ENCODE results near the gene PEX7. TPM values are rescaled to one million over a fixed set of nuclear protein-coding genes. Genes with fewer than 3 reads are reported as not detected.
"Not testable (repeated sequence)": the region's sequence is repeated elsewhere in the genome, so short reads cannot be mapped to it uniquely, and the experiment has no call there.

The PEX7 gene
- total RNA-seq, 1 experiment from 2014 or later, result 11.4 TPM

GRCh38 chr6:136947037-136947436 is 124.6 kb downstream of the PEX7 start:
- DNase-seq (ENCODE audit: low read depth in 1 of 2, low spot score in 2 of 2), result no peak
- H3K9me3 ChIP-seq (replicated peaks), result no peaks in the 10 kb centered on the region
- no peaks in the 10 kb centered on the region for H3K36me3 ChIP-seq
- no peak overlapping the region for H3K27ac ChIP-seq
- no peaks in the 10 kb centered on the region for H3K4me1 ChIP-seq (replicated peaks)
- H3K4me3 ChIP-seq, result no peak overlapping the region
- H3K27me3 ChIP-seq (replicated peaks), result no peaks in the 10 kb centered on the region

- H3K9me3 ChIP-seq (replicated peaks); DNase-seq (ENCODE audit: low read depth in 1 of 2, low spot score in 2 of 2); H3K27me3 ChIP-seq (replicated peaks); H3K4me3 ChIP-seq; H3K4me1 ChIP-seq (replicated peaks); H3K36me3 ChIP-seq; H3K27ac ChIP-seq: not testable (repeated sequence)
Measured at GRCh38 chr6:136949957-136950356, 127.6 kb downstream of the PEX7 start.

GRCh38 chr6:136950436-136951126 is 128.2 kb downstream of the PEX7 start:
- H3K9me3 ChIP-seq (replicated peaks), result no peaks in the 10 kb centered on the region
- H3K27ac ChIP-seq, result no peak overlapping the region
- H3K4me1 ChIP-seq (replicated peaks), result no peaks in the 10 kb centered on the region
- no peaks in the 10 kb centered on the region for H3K36me3 ChIP-seq
- DNase-seq (ENCODE audit: low read depth in 1 of 2, low spot score in 2 of 2), result no peak
- H3K4me3 ChIP-seq, result no peak overlapping the region
- peaks cover 5% of the 10 kb centered on the region for H3K27me3 ChIP-seq (replicated peaks)

- H3K4me1 ChIP-seq (replicated peaks), result peaks cover 8% of the 10 kb centered on the region
- peaks cover 8% of the 10 kb centered on the region for H3K27me3 ChIP-seq (replicated peaks)
- H3K4me3 ChIP-seq, result no peak overlapping the region
- no peaks in the 10 kb centered on the region for H3K36me3 ChIP-seq
- H3K9me3 ChIP-seq (replicated peaks), result no peaks in the 10 kb centered on the region
- H3K27ac ChIP-seq, result no peak overlapping the region
- DNase-seq (ENCODE audit: low read depth in 1 of 2, low spot score in 2 of 2), result no peak
Measured at GRCh38 chr6:136952714-136953260, 130.4 kb downstream of the PEX7 start.

- no peaks in the 10 kb centered on the region for H3K9me3 ChIP-seq (replicated peaks)
- no peak for DNase-seq (ENCODE audit: low read depth in 1 of 2, low spot score in 2 of 2)
Measured at GRCh38 chr6:136955123-136955522, 132.7 kb downstream of the PEX7 start.

GRCh38 chr6:136956590-136957544 is 134.5 kb downstream of the PEX7 start:
- no peaks in the 10 kb centered on the region for H3K9me3 ChIP-seq (replicated peaks)
- no peaks in the 10 kb centered on the region for H3K36me3 ChIP-seq
- H3K4me1 ChIP-seq (replicated peaks), result peaks cover 8% of the 10 kb centered on the region
- H3K4me3 ChIP-seq, result no peak overlapping the region
- no peak overlapping the region for H3K27ac ChIP-seq
- peaks cover 8% of the 10 kb centered on the region for H3K27me3 ChIP-seq (replicated peaks)
- DNase-seq (ENCODE audit: low read depth in 1 of 2, low spot score in 2 of 2), result peak in 1 of 2 experiments; percentile 22

More at GRCh38 chr6:136955123-136955522, 132.7 kb downstream of the PEX7 start:
- Histone ChIP-seq H3K4me3 (no peak overlapping the region), H3K36me3 (no peaks in the 10 kb centered on the region), H3K4me1 (replicated peaks) (peaks cover 8% of the 10 kb centered on the region), H3K27me3 (replicated peaks) (peaks cover 8% of the 10 kb centered on the region), H3K27ac (no peak overlapping the region)

- no peaks in the 10 kb centered on the region for H3K9me3 ChIP-seq (replicated peaks)
- no peaks in the 10 kb centered on the region for H3K36me3 ChIP-seq
- peaks cover 8% of the 10 kb centered on the region for H3K4me1 ChIP-seq (replicated peaks)
- no peak overlapping the region for H3K27ac ChIP-seq
- no peak overlapping the region for H3K4me3 ChIP-seq
- H3K27me3 ChIP-seq (replicated peaks), result peaks cover 8% of the 10 kb centered on the region
- no peak for DNase-seq (ENCODE audit: low read depth in 1 of 2, low spot score in 2 of 2)
Measured at GRCh38 chr6:136958168-136958567, 135.8 kb downstream of the PEX7 start.

GRCh38 chr6:136959471-136959891 is 137.1 kb downstream of the PEX7 start:
- DNase-seq (ENCODE audit: low read depth in 1 of 2, low spot score in 2 of 2), result no peak
- peaks cover 8% of the 10 kb centered on the region for H3K4me1 ChIP-seq (replicated peaks)
- peaks cover 6% of the 10 kb centered on the region for H3K27me3 ChIP-seq (replicated peaks)
- H3K27ac ChIP-seq, result no peak overlapping the region
- H3K9me3 ChIP-seq (replicated peaks), result no peaks in the 10 kb centered on the region
- H3K36me3 ChIP-seq, result no peaks in the 10 kb centered on the region
- H3K4me3 ChIP-seq, result no peak overlapping the region

- H3K27ac ChIP-seq; DNase-seq (ENCODE audit: low read depth in 1 of 2, low spot score in 2 of 2); H3K27me3 ChIP-seq (replicated peaks); H3K4me1 ChIP-seq (replicated peaks); H3K36me3 ChIP-seq; H3K9me3 ChIP-seq (replicated peaks); H3K4me3 ChIP-seq: not testable (repeated sequence)
Measured at GRCh38 chr6:136959935-136960334, 137.5 kb downstream of the PEX7 start.

- Histone ChIP-seq H3K27ac (no peak overlapping the region), H3K9me3 (replicated peaks) (no peaks in the 10 kb centered on the region), H3K36me3 (no peaks in the 10 kb centered on the region), H3K4me1 (replicated peaks) (peaks cover 8% of the 10 kb centered on the region), H3K4me3 (no peak overlapping the region), H3K27me3 (replicated peaks) (peaks cover under 1% of the 10 kb centered on the region)
- DNase-seq (ENCODE audit: low read depth in 1 of 2, low spot score in 2 of 2), result no peak
Measured at GRCh38 chr6:136960781-136961180, 138.4 kb downstream of the PEX7 start.

GRCh38 chr6:136961848-136962247 is 139.5 kb downstream of the PEX7 start:
- Histone ChIP-seq H3K4me1 (replicated peaks) (peaks cover 5% of the 10 kb centered on the region), H3K27ac (no peak overlapping the region), H3K36me3 (no peaks in the 10 kb centered on the region), H3K4me3 (no peak overlapping the region), H3K27me3 (replicated peaks) (no peaks in the 10 kb centered on the region), H3K9me3 (replicated peaks) (no peaks in the 10 kb centered on the region)
- no peak for DNase-seq (ENCODE audit: low read depth in 1 of 2, low spot score in 2 of 2)

- H3K4me3 ChIP-seq, result no peak overlapping the region
- no peaks in the 10 kb centered on the region for H3K27me3 ChIP-seq (replicated peaks)
- H3K9me3 ChIP-seq (replicated peaks), result no peaks in the 10 kb centered on the region
- no peaks in the 10 kb centered on the region for H3K4me1 ChIP-seq (replicated peaks)
- H3K27ac ChIP-seq, result no peak overlapping the region
- H3K36me3 ChIP-seq, result no peaks in the 10 kb centered on the region
- no peak for DNase-seq (ENCODE audit: low read depth in 1 of 2, low spot score in 2 of 2)
Measured at GRCh38 chr6:136962661-136963060, 140.3 kb downstream of the PEX7 start.

GRCh38 chr6:136963259-136963658 is 140.9 kb downstream of the PEX7 start:
- H3K4me1 ChIP-seq (replicated peaks), result no peaks in the 10 kb centered on the region
- H3K4me3 ChIP-seq, result no peak overlapping the region
- no peaks in the 10 kb centered on the region for H3K9me3 ChIP-seq (replicated peaks)
- H3K27ac ChIP-seq, result no peak overlapping the region
- DNase-seq (ENCODE audit: low read depth in 1 of 2, low spot score in 2 of 2), result no peak
- H3K27me3 ChIP-seq (replicated peaks), result no peaks in the 10 kb centered on the region
- H3K36me3 ChIP-seq, result no peaks in the 10 kb centered on the region
